LNCaP clone FGC (cell line): Measurements from ENCODE around the gene SFXN1.

Experiments used
- DNase-seq: peaks from one replicate; pipeline ENCODE4 v3.0.0-alpha.2; 2011; ENCODE audit warnings: low read depth
- H3K4me3 ChIP-seq: 2 replicates; pipeline ENCODE4 v1.5.1; 2011; ENCODE audit warnings: mild to moderate bottlenecking, low read depth, low read length, control low read depth
- CTCF ChIP-seq: IDR thresholded peaks from 2 replicates; pipeline ENCODE4 v1.5.1; 2012; ENCODE audit warnings: mild to moderate bottlenecking; ENCODE audit not compliant: control insufficient read depth, insufficient read depth; ENCODE audit errors: extremely low read depth

The SFXN1 gene, protein sequence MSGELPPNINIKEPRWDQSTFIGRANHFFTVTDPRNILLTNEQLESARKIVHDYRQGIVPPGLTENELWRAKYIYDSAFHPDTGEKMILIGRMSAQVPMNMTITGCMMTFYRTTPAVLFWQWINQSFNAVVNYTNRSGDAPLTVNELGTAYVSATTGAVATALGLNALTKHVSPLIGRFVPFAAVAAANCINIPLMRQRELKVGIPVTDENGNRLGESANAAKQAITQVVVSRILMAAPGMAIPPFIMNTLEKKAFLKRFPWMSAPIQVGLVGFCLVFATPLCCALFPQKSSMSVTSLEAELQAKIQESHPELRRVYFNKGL

DNA sequence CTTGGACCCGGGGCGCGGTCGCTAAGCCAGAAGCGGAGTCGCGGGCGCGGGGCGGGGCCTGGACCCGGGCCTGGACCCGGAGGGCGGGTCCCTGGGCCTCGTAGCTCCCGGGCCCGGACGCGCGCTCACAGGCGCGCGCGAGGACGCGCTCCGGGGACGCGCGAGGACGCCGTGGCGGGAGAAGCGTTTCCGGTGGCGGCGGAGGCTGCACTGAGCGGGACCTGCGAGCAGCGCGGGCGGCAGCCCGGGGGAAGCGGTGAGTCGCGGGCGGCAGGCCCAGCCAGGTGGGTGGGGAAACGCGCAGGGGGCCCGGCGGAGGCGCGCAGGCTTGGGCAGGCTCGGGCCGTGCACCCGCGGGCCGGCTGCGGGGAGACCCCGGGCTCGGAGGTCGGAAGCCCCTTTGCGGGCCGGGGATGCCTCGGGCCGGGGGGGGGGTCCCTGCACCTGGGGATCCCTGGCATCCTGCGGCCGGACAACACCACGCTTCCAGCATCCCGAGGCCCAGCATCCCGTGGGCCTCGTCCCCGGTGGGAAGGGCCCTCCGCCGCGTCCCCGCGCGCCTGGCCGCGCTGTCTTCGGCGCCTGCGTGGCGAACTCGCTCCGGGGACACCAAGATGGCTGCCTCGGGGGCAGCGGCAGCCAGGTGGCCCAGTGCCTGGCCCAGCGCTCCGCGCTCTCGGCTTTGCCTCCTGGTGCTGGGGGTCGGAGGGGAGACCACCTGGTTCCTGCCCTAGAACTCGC is at the start of gene SFXN1:
TSS of gene SFXN1 (plus strand) at position 177 of the 741 bp plus-strand sequence. CDS start 13,544 bp downstream, outside the sequence.
- H3K4me3 ChIP-seq = peak within 1 kb of the TSS; percentile 62
- no peak for DNase-seq
- no peak for TF ChIP-seq CTCF

DNA sequence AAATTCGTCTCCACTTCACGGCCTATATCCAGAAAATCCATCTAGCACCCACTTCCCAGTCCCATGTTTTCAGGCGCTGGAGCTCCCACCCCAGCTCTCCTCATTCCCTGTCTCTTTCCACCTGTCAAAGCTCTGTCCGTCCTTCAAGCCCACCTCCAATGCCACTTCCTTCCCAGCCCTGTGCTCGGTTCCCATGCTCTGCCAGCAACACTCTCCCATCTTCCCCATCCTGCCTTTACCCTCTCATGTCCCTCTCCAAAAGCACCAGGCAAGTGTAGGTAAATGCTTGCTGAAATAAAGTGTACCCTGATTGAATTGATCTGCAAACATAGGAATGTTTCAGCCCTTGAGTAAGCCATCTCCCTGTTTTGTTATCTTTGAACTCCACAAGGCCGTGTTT is 43.6 kb upstream of the SFXN1 start:
- no peak for DNase-seq
- H3K4me3 ChIP-seq = no peak overlapping the region
- TF ChIP-seq CTCF = no peak

GRCh38 chr5:175436359-175436758 is 42.0 kb upstream of the SFXN1 start:
- no peak for TF ChIP-seq CTCF
- H3K4me3 ChIP-seq = no peak overlapping the region
- DNase-seq = no peak

DNA sequence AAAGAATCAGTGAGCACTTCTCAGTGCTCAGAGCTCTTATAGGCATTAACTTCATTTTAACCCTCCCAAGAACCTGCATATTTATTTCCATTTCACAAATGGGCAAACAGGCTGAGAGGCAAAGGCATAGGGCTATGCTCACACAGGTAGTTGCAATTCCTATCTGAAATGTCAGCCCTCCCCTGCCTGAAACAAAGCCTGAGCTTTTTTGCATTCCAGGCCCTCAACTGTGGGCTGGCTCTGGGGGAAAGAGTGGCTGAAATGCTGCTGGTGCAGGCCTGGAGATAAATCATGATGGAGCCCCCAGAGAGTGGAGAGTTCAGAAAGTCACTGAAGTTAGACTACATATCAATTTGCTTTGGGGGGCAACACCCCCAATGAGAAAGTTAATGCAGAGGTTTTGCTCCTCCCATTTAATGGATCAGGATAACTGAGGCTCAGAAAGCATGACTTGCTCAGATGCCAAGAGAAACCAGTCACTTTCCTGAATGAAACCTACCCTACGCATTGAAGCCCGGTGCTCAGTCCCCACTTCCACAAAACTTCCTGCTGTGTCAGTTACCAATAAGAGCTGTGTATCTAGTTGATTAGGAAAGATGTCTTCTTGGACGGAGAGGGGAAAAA is 40.0 kb upstream of the SFXN1 start:
- no peak for DNase-seq
- no peak for TF ChIP-seq CTCF
- H3K4me3 ChIP-seq = no peak overlapping the region

GRCh38 chr5:175443514-175444059 is 34.8 kb upstream of the SFXN1 start:
- DNase-seq = no peak
- no peak for TF ChIP-seq CTCF
- H3K4me3 ChIP-seq = no peak overlapping the region

- H3K4me3 ChIP-seq = no peak within 1 kb of the TSS
- DNase-seq = no peak
- peak; percentile 81 for TF ChIP-seq CTCF
These were observed 34.1 kb upstream of the SFXN1 start, which contains the start of gene DRD1 for GRCh38 chr5:175444060-175444904. DRD1 (minus strand) TSS chr5:175444182; CDS start chr5:175443099, 1,083 bp downstream.
